H1 (cell line): ENCODE data around the gene C1orf21. TPM values are rescaled to one million over a fixed set of nuclear protein-coding genes. Genes with fewer than 3 reads are reported as not detected.
A peak's percentile ranks its signal among the peaks of the same experiment; 100 is the strongest.

Source experiments
- CTCF ChIA-PET: fragments of 300-600 bp; sonication (Branson Sonifier 250); formaldehyde crosslinking; loops from one replicate; lab custom pipeline; 2021; ENCODE audit not compliant: partially characterized antibody; lab: Charles Lee
- POLR2A ChIA-PET: fragments of 300-600 bp; sonication (Branson Sonifier 250); formaldehyde crosslinking; loops from one replicate; lab custom pipeline; 2021; ENCODE audit warnings: inconsistent platforms; ENCODE audit not compliant: partially characterized antibody; lab: Charles Lee
- DNase-seq, 2 experiments: peaks; one replicate each; pipeline versions ENCODE4 v3.0.0 to v3.0.0-alpha.2; 2010 to 2022; ENCODE audit warnings: low spot score in 2 of 2, low read depth in 1 of 2, mixed read lengths in 1 of 2
- FAIRE-seq: peaks from 2 replicates; lab custom pipeline; 2011; peaks lifted over from hg19 to GRCh38; lab: Jason Lieb, UNC
- H2AFZ ChIP-seq: 2 replicates; pipeline ENCODE4 v1.8.1; 2012; ENCODE audit warnings: low read length, inconsistent platforms
- H2AK5ac ChIP-seq: 2 replicates; pipeline ENCODE4 v1.6.1; 2013; ENCODE audit warnings: low read depth, low read length
- H2BK120ac ChIP-seq: replicated peaks from 2 replicates; pipeline ENCODE3; 2013; ENCODE audit warnings: low read depth, low read length, inconsistent platforms
- H2BK12ac ChIP-seq: 2 replicates; pipeline ENCODE4 v1.6.1; 2013; ENCODE audit warnings: low read depth, low read length
- H2BK15ac ChIP-seq: 2 replicates; pipeline ENCODE4 v1.6.1; 2013; ENCODE audit warnings: low read length
- H2BK20ac ChIP-seq: 2 replicates; pipeline ENCODE4 v1.6.1; 2013; ENCODE audit warnings: low read length
- H2BK5ac ChIP-seq: 2 replicates; pipeline ENCODE4 v1.6.1; 2013; ENCODE audit warnings: low read depth, low read length
- H3K14ac ChIP-seq: 2 replicates; pipeline ENCODE4 v1.6.1; 2013; ENCODE audit warnings: inconsistent platforms; ENCODE audit not compliant: insufficient read length
- H3K18ac ChIP-seq: 2 replicates; pipeline ENCODE4 v1.6.1; 2013; ENCODE audit warnings: low read length; ENCODE audit errors: extremely low read depth
- H3K23ac ChIP-seq: 2 replicates; pipeline ENCODE4 v1.6.1; 2013; ENCODE audit warnings: inconsistent platforms; ENCODE audit not compliant: insufficient read length
- H3K23me2 ChIP-seq: 2 replicates; pipeline ENCODE4 v1.6.1; 2013; ENCODE audit warnings: low read depth, low read length
- H3K27ac ChIP-seq: 2 replicates; pipeline ENCODE4 v1.6.1; 2011; ENCODE audit warnings: low read depth, low read length, inconsistent platforms
- H3K27me3 ChIP-seq, 4 experiments: replicated peaks in 1 of 4; 1 replicate in 1 of 4; 2 replicates in 3 of 4; pipeline versions ENCODE4 v1.6.1 to v1.8.1; 2011 to 2013; ENCODE audit warnings: low read length in 3 of 4, mild to moderate bottlenecking in 3 of 4, inconsistent platforms in 2 of 4, mixed read lengths in 2 of 4, moderate library complexity in 1 of 4; ENCODE audit not compliant: control insufficient read depth in 3 of 4, insufficient read depth in 3 of 4; ENCODE audit errors: extremely low read depth in 1 of 4
- H3K36me3 ChIP-seq, 4 experiments: 2 replicates each; pipeline versions ENCODE4 v1.6.1 to v1.8.1; 2011 to 2013; ENCODE audit warnings: mild to moderate bottlenecking in 4 of 4, low read length in 3 of 4, moderate library complexity in 2 of 4, control low read depth in 1 of 4, inconsistent platforms in 1 of 4; ENCODE audit not compliant: insufficient read depth in 4 of 4, control insufficient read depth in 2 of 4
- H3K4ac ChIP-seq: replicated peaks from 2 replicates; pipeline ENCODE3; 2013; ENCODE audit warnings: low read length, low read depth, mixed read lengths, inconsistent platforms; ENCODE audit not compliant: insufficient read length
- H3K4me1 ChIP-seq, 4 experiments: replicated peaks in 1 of 4; 1 replicate in 1 of 4; 2 replicates in 3 of 4; pipeline versions ENCODE4 v1.6.1 to v1.8.1; 2011 to 2013; ENCODE audit warnings: low read length in 3 of 4, inconsistent platforms in 2 of 4, mixed read lengths in 1 of 4; ENCODE audit not compliant: insufficient read depth in 4 of 4, control insufficient read depth in 3 of 4
- H3K4me2 ChIP-seq, 2 experiments: 2 replicates each; pipeline versions ENCODE4 v1.6.1 to v1.8.1; 2011 to 2013; ENCODE audit warnings: low read depth in 2 of 2, low read length in 2 of 2, control low read depth in 1 of 2, inconsistent platforms in 1 of 2, mild to moderate bottlenecking in 1 of 2; ENCODE audit not compliant: insufficient read depth in 1 of 2
- H3K4me3 ChIP-seq, 4 experiments: fragments of 200-600, 300-600 bp in 1 of 4; sonication (generic), shearing (Covaris generic), sonication (Bioruptor Twin) in 1 of 4; 2 replicates each; pipeline versions ENCODE4 v1.5.1 to v1.8.1; 2011 to 2016; ENCODE audit warnings: low read length in 4 of 4, low read depth in 3 of 4, control low read depth in 2 of 4, inconsistent platforms in 2 of 4, mild to moderate bottlenecking in 2 of 4, mixed read lengths in 1 of 4, moderate library complexity in 1 of 4; ENCODE audit not compliant: insufficient read depth in 2 of 4; ENCODE audit errors: extremely low read depth in 1 of 4
- H3K56ac ChIP-seq: replicated peaks from 2 replicates; pipeline ENCODE3; 2013; ENCODE audit warnings: low read depth, mild to moderate bottlenecking, mixed read lengths, low read length, inconsistent platforms; ENCODE audit not compliant: insufficient read length
- H3K79me1 ChIP-seq: 2 replicates; pipeline ENCODE4 v1.6.1; 2013; ENCODE audit warnings: low read depth, low read length, control low read depth
- H3K79me2 ChIP-seq, 2 experiments: 2 replicates each; pipeline versions ENCODE4 v1.6.1 to v1.8.1; 2012 to 2013; ENCODE audit warnings: low read length in 2 of 2, mild to moderate bottlenecking in 2 of 2, inconsistent platforms in 1 of 2; ENCODE audit not compliant: insufficient read depth in 2 of 2, control insufficient read depth in 1 of 2
- H3K9ac ChIP-seq, 4 experiments: replicated peaks in 1 of 4; 1 replicate in 1 of 4; 2 replicates in 3 of 4; pipeline versions ENCODE4 v1.6.1 to v1.8.1; 2011 to 2013; ENCODE audit warnings: low read depth in 3 of 4, low read length in 3 of 4, control low read depth in 2 of 4, mild to moderate bottlenecking in 2 of 4, moderate library complexity in 2 of 4, inconsistent platforms in 1 of 4; ENCODE audit errors: extremely low read depth in 1 of 4
- H3K9me3 ChIP-seq, 2 experiments: 2 replicates each; pipeline versions ENCODE4 v1.6.1 to v1.8.1; 2012 to 2013; ENCODE audit warnings: mild to moderate bottlenecking in 2 of 2, moderate library complexity in 2 of 2, control low read depth in 1 of 2, inconsistent platforms in 1 of 2, low read depth in 1 of 2, low read length in 1 of 2, mixed read lengths in 1 of 2; ENCODE audit not compliant: insufficient read depth in 2 of 2
- H4K20me1 ChIP-seq, 2 experiments: replicated peaks in 1 of 2; 2 replicates each; pipeline versions ENCODE3 to v1.8.1; 2011 to 2013; ENCODE audit warnings: inconsistent platforms in 2 of 2, low read length in 2 of 2, mild to moderate bottlenecking in 1 of 2; ENCODE audit not compliant: insufficient read depth in 2 of 2, control insufficient read depth in 1 of 2
- H4K5ac ChIP-seq: 2 replicates; pipeline ENCODE4 v1.6.1; 2013; ENCODE audit warnings: low read length, low read depth, mixed read lengths, inconsistent platforms; ENCODE audit not compliant: insufficient read length
- H4K8ac ChIP-seq: 2 replicates; pipeline ENCODE4 v1.8.0; 2013; ENCODE audit warnings: mild to moderate bottlenecking, moderate library complexity, low read length, inconsistent platforms; ENCODE audit not compliant: insufficient read depth; ENCODE audit errors: extremely low read depth
- H4K91ac ChIP-seq: replicated peaks from 2 replicates; pipeline ENCODE3; 2013; ENCODE audit warnings: low read length, mixed read lengths, inconsistent platforms; ENCODE audit not compliant: insufficient read length
- EZH2 ChIP-seq: fragments of 200-600 bp; sonication (generic); IDR thresholded peaks from 2 replicates; pipeline ENCODE4 v1.7.1; 2012; ENCODE audit warnings: low read depth, mild to moderate bottlenecking, moderate library complexity, low read length, inconsistent platforms; ENCODE audit not compliant: severe bottlenecking
- KDM4A ChIP-seq: IDR thresholded peaks from one replicate; pipeline ENCODE4 v1.7.1; 2012; ENCODE audit warnings: low read depth, mild to moderate bottlenecking, moderate library complexity, low read length, inconsistent platforms; ENCODE audit not compliant: severe bottlenecking
- POLR2A ChIP-seq, 2 experiments: IDR thresholded peaks; 1 replicate in 1 of 2; 2 replicates in 1 of 2; pipeline ENCODE4 v1.6.1; 2011; ENCODE audit warnings: low read depth in 2 of 2, low read length in 2 of 2, mild to moderate bottlenecking in 2 of 2; ENCODE audit errors: control extremely low read depth in 1 of 2
- POU5F1 ChIP-seq: IDR thresholded peaks from 2 replicates; pipeline ENCODE4 v1.6.1; 2011; ENCODE audit warnings: low read depth, mild to moderate bottlenecking, low read length, moderate library complexity
- SP2 ChIP-seq: IDR thresholded peaks from 2 replicates; pipeline ENCODE4 v1.6.1; 2012; ENCODE audit warnings: mild to moderate bottlenecking, low read length, inconsistent platforms
- YY1 ChIP-seq: IDR thresholded peaks from 2 replicates; pipeline ENCODE4 v1.6.1; 2011; ENCODE audit warnings: low read depth, mild to moderate bottlenecking, low read length
- whole genome bisulfite sequencing, 2 experiments: shearing (Covaris generic) in 1 of 2; methylation state at CpG; one replicate each; pipeline versions ENCODE4 v1.1.6 to v1.1.7; 2013 to 2015; ENCODE audit warnings: low lambda C conversion rate in 2 of 2, mixed read lengths in 2 of 2, inconsistent platforms in 1 of 2, low coverage in 1 of 2, missing lambda C conversion rate in 1 of 2; ENCODE audit not compliant: insufficient replicate concordance in 2 of 2, insufficient coverage in 1 of 2, insufficient read length in 1 of 2; ENCODE audit errors: extremely low coverage in 1 of 2, missing lambda C conversion rate in 1 of 2; 5-methylcytosine and 5-hydroxymethylcytosine counted together
- polyA plus RNA-seq, 7 experiments: library from polyadenylated mRNA; depleted of rRNA in 3 of 7; stranded (reverse) in 5 of 7; unstranded in 2 of 7; fragments of >200 nt in 5 of 7; fragments of 200-250 nt in 2 of 7; gene quantifications; 1 replicate in 5 of 7; 2 replicates in 1 of 7; 4 replicates in 1 of 7; pipeline versions ENCODE4 v1.2.1 to v1.2.3, GENCODE V29; 2011 to 2013; ENCODE audit warnings: missing spikeins in 2 of 7, mixed read lengths in 2 of 7
- total RNA-seq: library from RNA; stranded (reverse); fragmentation: NEBNext Ultra II Directional; extraction: Animal tissue kit (Norgen Biotek cat#: 25700); gene quantifications from 2 replicates; pipeline ENCODE4 v1.2.1, GENCODE V29; 2021
- TF ChIP-seq, protein P1 (sequence below): IDR thresholded peaks from 2 replicates; pipeline ENCODE4 v1.6.1; 2012; ENCODE audit warnings: inconsistent platforms

C1orf21 gene
- total and polyA plus RNA-seq, 2 of the 8 experiments (the other 6 are each of a cell fraction or from before 2014, with no cell fraction given): 16.6 to 51.0 TPM

DNA sequence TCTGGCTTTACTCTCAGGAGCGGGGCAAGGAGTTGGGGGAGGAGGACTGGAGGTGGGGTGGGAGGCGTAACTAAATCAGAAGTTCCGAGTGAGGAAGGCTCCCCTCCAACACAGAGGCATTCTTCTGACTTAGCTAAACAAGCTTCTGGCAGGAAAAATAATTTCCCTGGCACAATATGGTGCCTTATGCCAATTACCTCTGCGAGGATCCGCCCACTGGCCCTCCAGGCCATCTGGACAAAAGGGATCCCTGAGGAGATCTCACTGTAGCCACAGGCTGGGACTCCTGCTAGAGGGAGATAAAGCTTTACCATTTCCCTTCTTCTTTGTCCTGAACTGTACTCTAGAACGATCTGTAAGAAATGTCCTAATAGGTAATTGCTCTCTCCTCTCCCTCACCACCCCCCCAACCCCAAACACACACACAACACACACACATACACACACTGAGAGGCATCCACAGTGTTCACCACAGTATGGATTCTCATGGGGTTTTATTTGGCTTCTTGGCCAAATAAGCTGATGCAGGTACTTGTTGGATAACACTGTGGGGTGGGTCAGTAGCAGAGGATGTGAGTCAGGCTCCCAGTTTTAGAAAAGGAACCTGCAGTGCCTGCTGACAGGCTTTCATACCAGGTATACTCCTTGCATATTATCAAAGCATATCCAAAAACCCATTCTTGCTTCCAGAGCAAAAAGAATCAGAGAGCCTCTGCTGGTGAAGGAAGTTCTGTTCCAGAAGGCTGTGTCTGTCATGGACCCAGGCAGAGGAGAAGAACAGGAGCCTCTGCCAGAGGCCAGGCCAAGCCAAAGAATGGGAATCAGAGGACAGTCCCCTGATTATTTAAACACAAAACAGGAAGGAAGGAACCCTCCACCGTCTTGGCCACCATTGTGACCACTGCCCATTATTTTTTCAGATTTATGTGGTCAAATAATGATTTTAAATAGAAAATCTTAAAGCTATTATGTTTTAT is 169.1 kb downstream of the C1orf21 start:
- Histone ChIP-seq H3K23ac (no peak overlapping the region), H3K4ac (no peak overlapping the region), H3K27me3 (no peaks in the 10 kb centered on the region), H4K5ac (no peak overlapping the region), H3K4me2 (no peak overlapping the region), H3K79me1 (no peaks in the 10 kb centered on the region), H2AK5ac (no peak overlapping the region), H3K56ac (no peak overlapping the region), H4K20me1 (no peaks in the 10 kb centered on the region), H3K23me2 (no peaks in the 10 kb centered on the region), H3K4me1 (peaks cover 0 to 8% (median 1%) of the 10 kb centered on the region in 4 experiments; a peak in 4 of 7 replicates), H3K14ac (no peak overlapping the region), H3K18ac (no peak overlapping the region), H2AFZ (no peak overlapping the region), H4K8ac (no peak overlapping the region), H3K79me2 (peaks cover 0 to 3% of the 10 kb centered on the region in 2 experiments; a peak in 1 of 4 replicates), H2BK5ac (no peak overlapping the region), H2BK20ac (no peak overlapping the region), H3K9ac (no peak overlapping the region), H3K36me3 (no peaks in the 10 kb centered on the region), H4K91ac (peak overlapping the region; percentile 76), H2BK120ac (no peak overlapping the region), H3K9me3 (no peaks in the 10 kb centered on the region), H2BK12ac (no peak overlapping the region), H3K27ac (no peak overlapping the region), H2BK15ac (no peak overlapping the region), H3K4me3 (no peak overlapping the region)
- 95% methylated on average over 5 of the region's 7 CpGs; no CpG with 5 or more reads in 1 of the 2 experiments for whole genome bisulfite sequencing, 2 experiments
- ChIA-PET POLR2A (interaction anchor here (0.6 kb wide), 1 partner anchor 185 kb away, joined by 3 read pairs; no protein-coding TSS in a partner anchor), CTCF (interaction anchor here (0.6 to 1.6 kb wide), 3 partner anchors 8 to 130 kb away, joined by 3 to 5 read pairs (median 5); no protein-coding TSS in a partner anchor)
- no peak for FAIRE-seq
- no peak for DNase-seq
- TF ChIP-seq POLR2A (IDR thresholded peaks at IDR 0.05; ENCODE audit: control extremely low read depth in 1 of 2, low read depth in 2 of 2, low read length in 2 of 2) (no peak), KDM4A (no peak), POU5F1 (no peak), EZH2 (no peak), SP2 (no peak), YY1 (no peak)
- TF ChIP-seq, protein P1, sequence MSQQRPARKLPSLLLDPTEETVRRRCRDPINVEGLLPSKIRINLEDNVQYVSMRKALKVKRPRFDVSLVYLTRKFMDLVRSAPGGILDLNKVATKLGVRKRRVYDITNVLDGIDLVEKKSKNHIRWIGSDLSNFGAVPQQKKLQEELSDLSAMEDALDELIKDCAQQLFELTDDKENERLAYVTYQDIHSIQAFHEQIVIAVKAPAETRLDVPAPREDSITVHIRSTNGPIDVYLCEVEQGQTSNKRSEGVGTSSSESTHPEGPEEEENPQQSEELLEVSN: no peak
